Activated CD4-positive, alpha-beta T cell treated with anti-CD3 and anti-CD28 coated beads, Interleukin-10, Interleukin-2, amounts not matched to agents 100 ng/mL and 50 ng/mL, durations not matched to agents 16 hours and 8 hours (primary cell): ENCODE results near the gene DSCAML1.

Source experiments
- DNase-seq: peaks from one replicate; pipeline ENCODE4 v3.0.0-alpha.2; 2020

DSCAML1 gene

GRCh38 chr11:117604336-117604995 is 192.6 kb downstream of the DSCAML1 start:
- DNase-seq, result no peak

- DNase-seq, result no peak
Measured at GRCh38 chr11:117603932-117604331, 193.1 kb downstream of the DSCAML1 start.

- DNase-seq, result no peak
Measured at GRCh38 chr11:117601006-117601708, 195.9 kb downstream of the DSCAML1 start.

GRCh38 chr11:117600234-117600783 is 196.7 kb downstream of the DSCAML1 start:
- no peak for DNase-seq

- DNase-seq, result peak; percentile 40
Measured at GRCh38 chr11:117597071-117597470, 199.9 kb downstream of the DSCAML1 start.

- DNase-seq, result no peak
Measured at GRCh38 chr11:117595440-117595839, 201.6 kb downstream of the DSCAML1 start.

- no peak for DNase-seq
Measured at GRCh38 chr11:117594721-117595120, 202.3 kb downstream of the DSCAML1 start.

- DNase-seq, result no peak
Measured at GRCh38 chr11:117593065-117593464, 204.0 kb downstream of the DSCAML1 start.

GRCh38 chr11:117591316-117592039 is 205.5 kb downstream of the DSCAML1 start:
- no peak for DNase-seq

GRCh38 chr11:117589063-117589462 is 208.0 kb downstream of the DSCAML1 start:
- DNase-seq, result no peak

GRCh38 chr11:117588166-117588810 is 208.7 kb downstream of the DSCAML1 start:
- DNase-seq, result no peak

- no peak for DNase-seq
Measured at GRCh38 chr11:117587416-117587815, 209.6 kb downstream of the DSCAML1 start.

- DNase-seq, result no peak
Measured at GRCh38 chr11:117586392-117586791, 210.6 kb downstream of the DSCAML1 start.

- DNase-seq, result no peak
Measured at GRCh38 chr11:117585631-117586030, 211.4 kb downstream of the DSCAML1 start.

GRCh38 chr11:117584056-117584830 is 212.8 kb downstream of the DSCAML1 start:
- DNase-seq, result no peak

- no peak for DNase-seq
Measured at GRCh38 chr11:117583063-117583801, 213.8 kb downstream of the DSCAML1 start.

GRCh38 chr11:117582433-117582832 is 214.6 kb downstream of the DSCAML1 start:
- no peak for DNase-seq

GRCh38 chr11:117580866-117581265 is 216.2 kb downstream of the DSCAML1 start:
- no peak for DNase-seq

- no peak for DNase-seq
Measured at GRCh38 chr11:117579161-117579560, 217.9 kb downstream of the DSCAML1 start.

GRCh38 chr11:117575856-117576255 is 221.2 kb downstream of the DSCAML1 start:
- no peak for DNase-seq

GRCh38 chr11:117574551-117574950 is 222.5 kb downstream of the DSCAML1 start:
- DNase-seq, result no peak

GRCh38 chr11:117573326-117573725 is 223.7 kb downstream of the DSCAML1 start:
- no peak for DNase-seq
